Fibroblast of peridontal ligament (primary cell): ENCODE measurements around the gene MYO7A.

Experiments
- DNase-seq: peaks from one replicate; pipeline ENCODE4 v3.0.0-alpha.2; 2010; ENCODE audit errors: extremely low read depth

MYO7A gene

GRCh38 chr11:77200351-77201268, 72.6 kb downstream of the MYO7A start:
- DNase-seq = no peak

GRCh38 chr11:77201370-77201769, 73.3 kb downstream of the MYO7A start:
- DNase-seq = no peak

- DNase-seq = no peak
Measured at GRCh38 chr11:77201991-77202841, 74.2 kb downstream of the MYO7A start.

GRCh38 chr11:77202941-77203900, 75.2 kb downstream of the MYO7A start:
- DNase-seq = no peak

GRCh38 chr11:77203901-77204753, 76.1 kb downstream of the MYO7A start:
- no peak for DNase-seq

GRCh38 chr11:77204754-77205466, 76.9 kb downstream of the MYO7A start:
- DNase-seq = no peak

- no peak for DNase-seq
Measured at GRCh38 chr11:77205467-77206263, 77.6 kb downstream of the MYO7A start.

GRCh38 chr11:77206264-77207018, 78.4 kb downstream of the MYO7A start:
- DNase-seq = no peak

- no peak for DNase-seq
Measured at GRCh38 chr11:77207019-77207485, 79.0 kb downstream of the MYO7A start.

- no peak for DNase-seq
Measured at GRCh38 chr11:77207618-77208313, 79.7 kb downstream of the MYO7A start.

- no peak for DNase-seq
Measured at GRCh38 chr11:77208535-77208934, 80.5 kb downstream of the MYO7A start.

GRCh38 chr11:77209663-77210062, 81.6 kb downstream of the MYO7A start:
- no peak for DNase-seq

GRCh38 chr11:77211040-77211451, 83.0 kb downstream of the MYO7A start:
- no peak for DNase-seq

- DNase-seq = no peak
Measured at GRCh38 chr11:77211594-77212251, 83.7 kb downstream of the MYO7A start.

- no peak for DNase-seq
Measured at GRCh38 chr11:77212314-77213007, 84.4 kb downstream of the MYO7A start.

- no peak for DNase-seq
Measured at GRCh38 chr11:77213029-77213579, 85.1 kb downstream of the MYO7A start.
